ENCODE results near the gene FAM216A.
"Not testable (repeated sequence)": the region's sequence is repeated elsewhere in the genome, so short reads cannot be mapped to it uniquely, and the experiment has no call there.

Gene FAM216A

GRCh38 chr12:110498984-110499706, 30.5 kb downstream of the FAM216A start:
- in situ Hi-C loops (cut with HindIII; ENCODE audit: low sequenced_read_pairs) = no loop called here

- in situ Hi-C loops (cut with HindIII; ENCODE audit: low sequenced_read_pairs) = loop anchor here (10.0 kb wide), 1 partner anchor 117 kb away; no protein-coding TSS in a partner anchor
Observed at GRCh38 chr12:110501399-110501751, 32.7 kb downstream of the FAM216A start.

GRCh38 chr12:110501752-110502738, 33.4 kb downstream of the FAM216A start, which contains the start of the genes RAD9B and VPS29:
RAD9B (plus strand) TSS chr12:110502331; CDS start chr12:110502338, 7 bp downstream.
VPS29 (minus strand) TSS chr12:110502111; CDS start chr12:110502051, 60 bp downstream.
- in situ Hi-C loops (cut with HindIII; ENCODE audit: low sequenced_read_pairs) = loop anchor here (10.0 kb wide), 1 partner anchor 117 kb away; no protein-coding TSS in a partner anchor

GRCh38 chr12:110503432-110503831, 34.8 kb downstream of the FAM216A start:
- in situ Hi-C loops (cut with HindIII; ENCODE audit: low sequenced_read_pairs) = loop anchor here (10.0 kb wide), 1 partner anchor 119 kb away; no protein-coding TSS in a partner anchor

- in situ Hi-C loops (cut with HindIII; ENCODE audit: low sequenced_read_pairs) = loop anchor here (10.0 kb wide), 1 partner anchor 121 kb away; no protein-coding TSS in a partner anchor
Observed at GRCh38 chr12:110505332-110505731, 36.7 kb downstream of the FAM216A start.

- in situ Hi-C loops (cut with HindIII; ENCODE audit: low sequenced_read_pairs) = loop anchor here (10.0 kb wide), 1 partner anchor 123 kb away; no protein-coding TSS in a partner anchor
Observed at GRCh38 chr12:110508071-110508586, 39.5 kb downstream of the FAM216A start.

GRCh38 chr12:110513842-110514241, 45.2 kb downstream of the FAM216A start:
- in situ Hi-C loops (cut with HindIII; ENCODE audit: low sequenced_read_pairs) = no loop called here

- in situ Hi-C loops (cut with HindIII; ENCODE audit: low sequenced_read_pairs) = no loop called here
Observed at GRCh38 chr12:110514363-110514762, 45.7 kb downstream of the FAM216A start.

- in situ Hi-C loops (cut with HindIII; ENCODE audit: low sequenced_read_pairs) = no loop called here
Observed at GRCh38 chr12:110516995-110517394, 48.4 kb downstream of the FAM216A start.

GRCh38 chr12:110518014-110518413, 49.4 kb downstream of the FAM216A start:
- in situ Hi-C loops (cut with HindIII; ENCODE audit: low sequenced_read_pairs) = not testable (repeated sequence)

GRCh38 chr12:110520876-110521712, 52.4 kb downstream of the FAM216A start:
- in situ Hi-C loops (cut with HindIII; ENCODE audit: low sequenced_read_pairs) = not testable (repeated sequence)

- in situ Hi-C loops (cut with HindIII; ENCODE audit: low sequenced_read_pairs) = no loop called here
Observed at GRCh38 chr12:110528277-110528839, 59.7 kb downstream of the FAM216A start.

- in situ Hi-C loops (cut with HindIII; ENCODE audit: low sequenced_read_pairs) = no loop called here
Observed at GRCh38 chr12:110530511-110530910, 61.9 kb downstream of the FAM216A start.

GRCh38 chr12:110531741-110532333, 63.2 kb downstream of the FAM216A start:
- in situ Hi-C loops (cut with HindIII; ENCODE audit: low sequenced_read_pairs) = no loop called here

GRCh38 chr12:110532644-110533043, 64.0 kb downstream of the FAM216A start:
- in situ Hi-C loops (cut with HindIII; ENCODE audit: low sequenced_read_pairs) = no loop called here

- in situ Hi-C loops (cut with HindIII; ENCODE audit: low sequenced_read_pairs) = no loop called here
Observed at GRCh38 chr12:110533607-110534006, 65.0 kb downstream of the FAM216A start.

- in situ Hi-C loops (cut with HindIII; ENCODE audit: low sequenced_read_pairs) = loop anchor here (5.0 kb wide), 2 partner anchors 48 to 67 kb away; no protein-coding TSS in a partner anchor
Observed at GRCh38 chr12:110534811-110535210, 66.2 kb downstream of the FAM216A start.

GRCh38 chr12:110536834-110537604, 68.4 kb downstream of the FAM216A start:
- in situ Hi-C loops (cut with HindIII; ENCODE audit: low sequenced_read_pairs) = loop anchor here (5.0 kb wide), 2 partner anchors 50 to 65 kb away; no protein-coding TSS in a partner anchor
